NCI-H1048 (cell line): ENCODE data around the gene CEACAM4.
"Not testable (repeated sequence)": the region's sequence is repeated elsewhere in the genome, so short reads cannot be mapped to it uniquely, and the experiment has no call there.

Experiments used
- DNase-seq: peaks from one replicate; lab custom pipeline; 2025; lab: John Stamatoyannopoulos, UW

CEACAM4 gene

GRCh38 chr19:41626877-41627276, at the start of gene CEACAM4:
Gene CEACAM4, minus strand, starts transcription at chr19:41627074. Its CDS starts 111 bp downstream, at chr19:41626963.
- DNase-seq = no peak

GRCh38 chr19:41671486-41671885, 44.6 kb upstream of the CEACAM4 start:
- DNase-seq = no peak

- DNase-seq = no peak
Observed at GRCh38 chr19:41670755-41671154, 43.9 kb upstream of the CEACAM4 start.

- DNase-seq = no peak
Observed at GRCh38 chr19:41668315-41668714, 41.4 kb upstream of the CEACAM4 start.

GRCh38 chr19:41666075-41666474, 39.2 kb upstream of the CEACAM4 start:
- DNase-seq = no peak

GRCh38 chr19:41657157-41657556, 30.3 kb upstream of the CEACAM4 start:
- DNase-seq = no peak

- not testable (repeated sequence) for DNase-seq
Observed at GRCh38 chr19:41656756-41657155, 29.9 kb upstream of the CEACAM4 start.

- no peak for DNase-seq
Observed at GRCh38 chr19:41652250-41652649, 25.4 kb upstream of the CEACAM4 start.

GRCh38 chr19:41649827-41650226, 23.0 kb upstream of the CEACAM4 start:
- DNase-seq = no peak

- DNase-seq = no peak
Observed at GRCh38 chr19:41646589-41647204, 19.8 kb upstream of the CEACAM4 start.

GRCh38 chr19:41641879-41642485, 15.1 kb upstream of the CEACAM4 start:
- DNase-seq = no peak

GRCh38 chr19:41638641-41639081, 11.8 kb upstream of the CEACAM4 start:
- no peak for DNase-seq

GRCh38 chr19:41637484-41637883, 10.6 kb upstream of the CEACAM4 start:
- DNase-seq = no peak

GRCh38 chr19:41627966-41628675, 1.2 kb upstream of the CEACAM4 start:
- no peak for DNase-seq

GRCh38 chr19:41626278-41626677, 596 bp downstream of the CEACAM4 start:
- no peak for DNase-seq

GRCh38 chr19:41624937-41625336, 1.9 kb downstream of the CEACAM4 start:
- no peak for DNase-seq

GRCh38 chr19:41624515-41624914, 2.4 kb downstream of the CEACAM4 start:
- DNase-seq = no peak

GRCh38 chr19:41623360-41623759, 3.5 kb downstream of the CEACAM4 start:
- no peak for DNase-seq

- DNase-seq = no peak
Observed at GRCh38 chr19:41621654-41622053, 5.2 kb downstream of the CEACAM4 start.

GRCh38 chr19:41621226-41621625, 5.6 kb downstream of the CEACAM4 start:
- no peak for DNase-seq

- DNase-seq = no peak
Observed at GRCh38 chr19:41620171-41620570, 6.7 kb downstream of the CEACAM4 start.

- DNase-seq = no peak
Observed at GRCh38 chr19:41619018-41619556, 7.8 kb downstream of the CEACAM4 start.
